C4-2B (cell line): ENCODE measurements around the gene NTMT1.

ENCODE experiments used
- H3K27ac ChIP-seq: fragments of 450-650 bp; 2 replicates; pipeline ENCODE4 v1.5.1; 2017
- ZFX ChIP-seq: fragments of 450-650 bp; IDR thresholded peaks from 2 replicates; pipeline ENCODE4 v1.6.1; 2017
- TF ChIP-seq, protein P1 (sequence below): fragments of 450-650 bp; conservative IDR thresholded peaks from 2 replicates; pipeline ENCODE4 v1.5.1; 2017; ENCODE audit warnings: mild to moderate bottlenecking

NTMT1 gene

DNA sequence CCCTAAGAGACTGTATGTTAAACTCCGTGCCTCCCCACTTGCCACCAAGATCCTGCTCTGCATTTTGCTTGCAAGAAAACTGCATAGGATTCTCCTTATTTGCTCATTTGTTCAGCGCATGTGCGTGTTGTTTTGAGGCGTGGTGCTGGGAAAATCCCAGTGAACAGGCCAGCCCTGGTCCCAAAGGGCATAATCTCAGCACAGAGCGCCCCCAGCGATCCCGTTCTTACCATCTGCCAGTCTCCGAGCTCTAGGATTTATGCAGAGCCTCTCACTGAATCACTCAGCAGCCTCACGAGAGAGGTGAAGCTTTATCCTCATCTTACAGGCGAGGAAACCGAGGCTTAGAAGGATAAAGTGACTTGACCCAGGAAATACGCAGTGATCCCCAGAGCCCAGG is 51.0 kb downstream of the NTMT1 start:
- H3K27ac ChIP-seq = no peak overlapping the region
- TF ChIP-seq, protein P1, sequence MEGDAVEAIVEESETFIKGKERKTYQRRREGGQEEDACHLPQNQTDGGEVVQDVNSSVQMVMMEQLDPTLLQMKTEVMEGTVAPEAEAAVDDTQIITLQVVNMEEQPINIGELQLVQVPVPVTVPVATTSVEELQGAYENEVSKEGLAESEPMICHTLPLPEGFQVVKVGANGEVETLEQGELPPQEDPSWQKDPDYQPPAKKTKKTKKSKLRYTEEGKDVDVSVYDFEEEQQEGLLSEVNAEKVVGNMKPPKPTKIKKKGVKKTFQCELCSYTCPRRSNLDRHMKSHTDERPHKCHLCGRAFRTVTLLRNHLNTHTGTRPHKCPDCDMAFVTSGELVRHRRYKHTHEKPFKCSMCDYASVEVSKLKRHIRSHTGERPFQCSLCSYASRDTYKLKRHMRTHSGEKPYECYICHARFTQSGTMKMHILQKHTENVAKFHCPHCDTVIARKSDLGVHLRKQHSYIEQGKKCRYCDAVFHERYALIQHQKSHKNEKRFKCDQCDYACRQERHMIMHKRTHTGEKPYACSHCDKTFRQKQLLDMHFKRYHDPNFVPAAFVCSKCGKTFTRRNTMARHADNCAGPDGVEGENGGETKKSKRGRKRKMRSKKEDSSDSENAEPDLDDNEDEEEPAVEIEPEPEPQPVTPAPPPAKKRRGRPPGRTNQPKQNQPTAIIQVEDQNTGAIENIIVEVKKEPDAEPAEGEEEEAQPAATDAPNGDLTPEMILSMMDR = no peak
- TF ChIP-seq ZFX = no peak

- TF ChIP-seq, protein P1 = no peak
- TF ChIP-seq ZFX = no peak
Observed at GRCh38 chr9:129677456-129677855, 51.5 kb downstream of the NTMT1 start.

GRCh38 chr9:129678844-129679243 is 52.9 kb downstream of the NTMT1 start:
- TF ChIP-seq, protein P1 = no peak
- no peak for TF ChIP-seq ZFX
- H3K27ac ChIP-seq = no peak overlapping the region

More at GRCh38 chr9:129677456-129677855, 51.5 kb downstream of the NTMT1 start:
- H3K27ac ChIP-seq = no peak overlapping the region

GRCh38 chr9:129679537-129679936 is 53.6 kb downstream of the NTMT1 start:
- TF ChIP-seq ZFX = no peak
- no peak overlapping the region for H3K27ac ChIP-seq

- TF ChIP-seq ZFX = no peak
- TF ChIP-seq, protein P1 = no peak
- no peak overlapping the region for H3K27ac ChIP-seq
Observed at GRCh38 chr9:129681924-129682323, 56.0 kb downstream of the NTMT1 start.

- H3K27ac ChIP-seq = no peak overlapping the region
- no peak for TF ChIP-seq ZFX
- TF ChIP-seq, protein P1 = no peak
Observed at GRCh38 chr9:129682381-129682780, 56.4 kb downstream of the NTMT1 start.

DNA sequence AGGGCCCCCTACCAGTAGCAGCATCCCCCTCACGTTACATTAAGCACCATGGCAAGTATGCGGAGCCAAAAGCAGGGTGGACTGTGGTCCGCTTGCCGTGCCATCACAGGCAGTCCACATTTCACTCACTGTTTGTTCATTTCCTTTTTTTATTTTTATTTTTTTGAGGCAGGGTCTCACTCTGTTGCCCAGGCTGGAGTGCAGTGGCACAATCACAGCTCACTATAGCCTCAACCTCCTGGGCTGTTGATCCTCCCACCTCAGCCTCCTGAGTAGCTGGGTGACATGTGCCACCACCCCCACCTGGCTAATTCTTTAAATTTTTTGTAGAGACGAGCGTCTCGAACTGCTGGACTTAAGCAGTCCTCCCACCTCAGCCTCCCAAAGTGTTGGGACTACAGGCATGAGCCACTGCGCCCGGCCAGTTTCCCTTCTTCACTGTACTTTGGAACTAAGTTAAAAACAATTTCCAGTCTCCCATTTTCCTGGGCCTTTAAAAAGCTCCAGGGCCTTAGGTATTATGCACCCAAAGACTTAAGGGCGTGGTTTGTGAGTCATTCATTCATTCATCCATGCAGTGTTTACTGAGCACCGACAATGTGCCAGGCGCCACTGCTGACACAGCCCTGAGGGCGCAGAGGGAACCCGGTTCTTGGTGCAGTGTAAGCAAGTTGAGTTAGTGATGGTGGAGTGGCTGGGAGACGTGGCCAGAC is 59.4 kb downstream of the NTMT1 start:
- H3K27ac ChIP-seq = no peak overlapping the region
- TF ChIP-seq, protein P1 = no peak
- no peak for TF ChIP-seq ZFX
